SK-N-SH treated with all-trans-retinoic acid at 6 μM for 48 hours (cell line): ENCODE results near the gene FAM53A.

Experiments used
- ARNTL ChIP-seq: fragments of 450-650 bp; formaldehyde crosslinking; IDR thresholded peaks from 2 replicates; pipeline ENCODE4 v1.5.0; 2020; ENCODE audit warnings: low read depth, mild to moderate bottlenecking, moderate library complexity, borderline replicate concordance
- CREB5 ChIP-seq: fragments of 250-450 bp; sonication (Bioruptor Pico); IDR thresholded peaks from 2 replicates; pipeline ENCODE4 v1.5.1; 2020; ENCODE audit warnings: low read depth, mild to moderate bottlenecking, moderate library complexity
- GLIS3 ChIP-seq: fragments of 250-450 bp; sonication (Bioruptor Pico); IDR thresholded peaks from 2 replicates; pipeline ENCODE4 v1.5.0; 2020; ENCODE audit warnings: mild to moderate bottlenecking, moderate library complexity
- PATZ1 ChIP-seq: fragments of 250-450 bp; sonication (Bioruptor Pico); IDR thresholded peaks from 2 replicates; pipeline ENCODE4 v1.8.0; 2020; ENCODE audit warnings: mild to moderate bottlenecking, moderate library complexity, borderline replicate concordance
- POU6F1 ChIP-seq: fragments of 250-450 bp; sonication (Bioruptor Pico); IDR thresholded peaks from 2 replicates; pipeline ENCODE4 v1.8.0; 2021; ENCODE audit warnings: low read depth, mild to moderate bottlenecking, moderate library complexity, borderline replicate concordance
- PPARA ChIP-seq: fragments of 250-450 bp; sonication (Bioruptor Pico); IDR thresholded peaks from 2 replicates; pipeline ENCODE4 v1.5.0; 2020; ENCODE audit warnings: mild to moderate bottlenecking, borderline replicate concordance
- RARB ChIP-seq: fragments of 250-450 bp; sonication (Bioruptor Pico); IDR thresholded peaks from 2 replicates; pipeline ENCODE4 v1.8.0; 2021; ENCODE audit warnings: mild to moderate bottlenecking, moderate library complexity
- TCF4 ChIP-seq: fragments of 250-450 bp; sonication (Bioruptor Pico); IDR thresholded peaks from 2 replicates; pipeline ENCODE4 v1.8.0; 2021; ENCODE audit warnings: mild to moderate bottlenecking, moderate library complexity, borderline replicate concordance
- ZFP30 ChIP-seq: fragments of 450-650 bp; formaldehyde crosslinking; IDR thresholded peaks from 2 replicates; pipeline ENCODE4 v1.5.0; 2022; ENCODE audit warnings: mild to moderate bottlenecking, moderate library complexity
- TF ChIP-seq, protein P1 (sequence below): fragments of 250-450 bp; sonication (Bioruptor Pico); IDR thresholded peaks from 2 replicates; pipeline ENCODE4 v1.5.0; 2020; ENCODE audit warnings: mild to moderate bottlenecking, moderate library complexity

GRCh38 chr4:1667273-1667672 lies 16.8 kb downstream of the FAM53A start:
- TF ChIP-seq POU6F1 (CRISPR knock-in tag) (no peak), CREB5 (CRISPR knock-in tag) (no peak), PATZ1 (CRISPR knock-in tag) (no peak), ZFP30 (CRISPR knock-in tag) (no peak), TCF4 (CRISPR knock-in tag) (no peak), ARNTL (no peak), GLIS3 (CRISPR knock-in tag) (no peak), RARB (CRISPR knock-in tag) (no peak), PPARA (no peak)
- TF ChIP-seq, protein P1, sequence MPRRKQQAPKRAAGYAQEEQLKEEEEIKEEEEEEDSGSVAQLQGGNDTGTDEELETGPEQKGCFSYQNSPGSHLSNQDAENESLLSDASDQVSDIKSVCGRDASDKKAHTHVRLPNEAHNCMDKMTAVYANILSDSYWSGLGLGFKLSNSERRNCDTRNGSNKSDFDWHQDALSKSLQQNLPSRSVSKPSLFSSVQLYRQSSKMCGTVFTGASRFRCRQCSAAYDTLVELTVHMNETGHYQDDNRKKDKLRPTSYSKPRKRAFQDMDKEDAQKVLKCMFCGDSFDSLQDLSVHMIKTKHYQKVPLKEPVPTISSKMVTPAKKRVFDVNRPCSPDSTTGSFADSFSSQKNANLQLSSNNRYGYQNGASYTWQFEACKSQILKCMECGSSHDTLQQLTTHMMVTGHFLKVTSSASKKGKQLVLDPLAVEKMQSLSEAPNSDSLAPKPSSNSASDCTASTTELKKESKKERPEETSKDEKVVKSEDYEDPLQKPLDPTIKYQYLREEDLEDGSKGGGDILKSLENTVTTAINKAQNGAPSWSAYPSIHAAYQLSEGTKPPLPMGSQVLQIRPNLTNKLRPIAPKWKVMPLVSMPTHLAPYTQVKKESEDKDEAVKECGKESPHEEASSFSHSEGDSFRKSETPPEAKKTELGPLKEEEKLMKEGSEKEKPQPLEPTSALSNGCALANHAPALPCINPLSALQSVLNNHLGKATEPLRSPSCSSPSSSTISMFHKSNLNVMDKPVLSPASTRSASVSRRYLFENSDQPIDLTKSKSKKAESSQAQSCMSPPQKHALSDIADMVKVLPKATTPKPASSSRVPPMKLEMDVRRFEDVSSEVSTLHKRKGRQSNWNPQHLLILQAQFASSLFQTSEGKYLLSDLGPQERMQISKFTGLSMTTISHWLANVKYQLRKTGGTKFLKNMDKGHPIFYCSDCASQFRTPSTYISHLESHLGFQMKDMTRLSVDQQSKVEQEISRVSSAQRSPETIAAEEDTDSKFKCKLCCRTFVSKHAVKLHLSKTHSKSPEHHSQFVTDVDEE (CRISPR knock-in tag), result no peak
